NCI-H69 (cell line): Measurements from ENCODE around the gene NAXE.
"Not testable (repeated sequence)": the region's sequence is repeated elsewhere in the genome, so short reads cannot be mapped to it uniquely, and the experiment has no call there.

Experiments
- DNase-seq: peaks from one replicate; lab custom pipeline; 2025; lab: John Stamatoyannopoulos, UW

NAXE gene

DNA sequence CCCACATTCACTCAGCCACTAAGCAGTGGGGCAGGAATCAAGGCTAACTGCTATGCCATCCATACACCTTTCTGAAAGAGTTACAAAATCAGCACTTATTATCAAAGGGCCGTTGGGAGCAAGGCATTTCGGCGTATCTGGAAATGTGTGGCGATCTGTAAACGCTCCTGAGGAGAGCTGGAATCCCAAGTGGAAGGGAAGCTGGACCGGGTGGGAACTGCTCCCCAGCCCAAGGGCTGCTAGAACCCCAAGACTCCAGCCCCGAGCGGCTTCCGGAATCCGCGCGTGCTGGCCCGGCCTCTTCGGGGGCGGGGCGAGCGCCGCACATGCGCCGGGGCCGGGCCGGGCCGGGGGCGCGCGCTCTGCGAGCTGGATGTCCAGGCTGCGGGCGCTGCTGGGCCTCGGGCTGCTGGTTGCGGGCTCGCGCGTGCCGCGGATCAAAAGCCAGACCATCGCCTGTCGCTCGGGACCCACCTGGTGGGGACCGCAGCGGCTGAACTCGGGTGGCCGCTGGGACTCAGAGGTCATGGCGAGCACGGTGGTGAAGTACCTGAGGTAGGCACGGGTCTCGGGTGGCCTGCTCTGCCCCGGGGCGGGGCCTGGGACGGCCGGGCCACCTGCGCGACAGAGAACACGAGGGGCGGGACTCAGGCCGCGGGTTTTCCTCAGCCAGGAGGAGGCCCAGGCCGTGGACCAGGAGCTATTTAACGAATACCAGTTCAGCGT is at the start of gene NAXE:
TSS of gene NAXE (plus strand) at position 345 of the 726 bp plus-strand sequence. CDS start at position 374, 29 bp downstream.
- DNase-seq = peak; percentile 90

DNA sequence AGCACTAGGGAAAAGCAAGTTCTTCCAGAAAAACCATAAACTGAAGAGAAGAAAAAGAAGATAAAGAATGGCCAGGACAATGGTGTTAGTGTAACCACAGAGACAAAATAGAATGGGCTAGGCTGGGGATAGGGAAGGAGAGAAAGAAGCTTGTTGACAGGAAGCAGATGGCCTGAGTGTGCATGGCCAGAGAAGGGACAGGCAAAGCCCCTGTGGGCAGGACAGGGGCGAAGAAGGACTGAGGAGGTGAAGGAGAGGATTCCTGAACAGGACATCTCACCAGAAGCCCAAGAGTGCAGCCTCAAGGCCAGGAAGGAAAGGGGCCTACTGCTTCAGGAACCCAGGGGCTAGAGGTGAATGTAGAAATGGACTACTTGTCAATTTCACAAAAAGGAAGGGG is 48.5 kb upstream of the NAXE start:
- DNase-seq = no peak

DNA sequence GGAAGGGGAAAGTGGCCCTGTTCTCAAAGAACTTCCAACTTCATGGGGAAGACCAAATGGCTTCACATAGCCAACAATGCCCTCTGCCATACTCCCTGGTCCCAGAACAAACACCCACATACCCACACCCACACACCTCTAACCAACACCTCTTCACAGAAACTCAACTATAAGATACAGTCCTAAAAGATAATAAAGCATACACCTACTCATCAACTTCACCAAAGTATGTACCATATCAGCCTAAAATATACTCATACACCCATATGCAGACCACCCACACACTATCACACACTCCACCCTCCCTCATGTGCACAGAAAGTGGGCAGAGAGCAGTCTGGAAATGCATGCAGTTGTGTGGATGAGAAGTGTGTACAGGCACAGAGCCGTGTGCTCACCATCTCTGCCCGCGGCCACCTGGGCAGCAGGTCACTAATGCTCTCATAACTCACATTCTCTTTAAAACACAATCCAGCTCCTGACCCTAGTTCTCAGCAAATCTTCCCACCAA is 46.9 kb upstream of the NAXE start:
- no peak for DNase-seq

DNA sequence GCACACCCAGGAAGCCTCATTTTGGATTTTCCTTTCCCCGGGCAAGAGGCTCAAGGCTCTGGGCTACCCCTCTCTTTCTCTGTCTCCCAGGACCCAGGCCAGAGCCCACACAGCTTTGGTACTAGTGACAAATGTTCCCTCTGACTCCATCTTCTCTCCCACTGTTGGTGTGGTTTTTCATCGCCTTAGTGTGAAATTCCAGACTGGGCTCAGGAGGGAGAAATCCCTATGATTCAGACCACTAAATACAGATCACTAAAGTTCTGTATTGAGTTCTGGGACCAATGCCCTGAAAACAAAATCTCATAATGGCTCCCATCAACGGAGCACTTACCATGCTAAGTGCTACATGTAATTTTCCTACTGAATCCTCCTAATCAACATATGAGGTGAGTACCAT is 45.3 kb upstream of the NAXE start:
- no peak for DNase-seq

DNA sequence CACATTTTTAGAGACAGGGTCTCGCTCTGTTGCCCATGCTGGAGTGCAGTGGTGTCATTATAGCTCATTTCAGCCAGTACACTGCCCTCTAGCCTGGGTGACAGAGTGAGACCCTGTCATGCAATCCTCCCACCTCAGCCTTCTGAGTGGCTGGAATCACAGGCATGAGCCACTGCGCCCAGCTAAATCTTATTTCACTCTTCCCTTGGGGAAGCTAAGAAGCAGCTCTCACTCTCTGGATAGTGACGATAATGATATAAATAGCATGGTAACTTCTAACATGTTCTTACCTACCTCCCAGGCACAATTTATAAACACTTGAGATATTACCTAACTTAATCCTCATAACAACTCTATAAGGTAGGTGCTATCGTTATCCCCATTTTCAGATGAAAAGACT is 44.1 kb upstream of the NAXE start:
- DNase-seq = no peak

DNA sequence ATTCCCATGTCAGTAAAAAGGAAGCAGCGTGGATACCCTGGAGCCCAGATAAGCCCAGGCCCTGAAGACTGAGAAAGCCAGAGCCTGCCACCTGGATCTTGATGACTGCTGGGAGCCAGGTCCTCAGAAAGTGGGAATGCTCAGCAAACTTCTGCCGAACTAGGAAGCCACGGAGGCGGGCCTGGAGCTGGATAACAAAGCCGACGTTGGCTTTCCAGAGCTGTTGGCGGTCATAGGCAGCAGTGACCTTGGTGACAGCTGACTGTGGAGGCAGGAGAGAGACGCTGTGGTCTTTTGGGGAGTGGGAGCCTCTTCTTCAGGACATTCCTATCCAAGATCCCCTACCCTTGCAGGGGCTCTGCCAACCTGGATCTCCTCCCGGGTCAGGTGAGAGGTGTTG is 43.6 kb upstream of the NAXE start:
- DNase-seq = no peak

DNA sequence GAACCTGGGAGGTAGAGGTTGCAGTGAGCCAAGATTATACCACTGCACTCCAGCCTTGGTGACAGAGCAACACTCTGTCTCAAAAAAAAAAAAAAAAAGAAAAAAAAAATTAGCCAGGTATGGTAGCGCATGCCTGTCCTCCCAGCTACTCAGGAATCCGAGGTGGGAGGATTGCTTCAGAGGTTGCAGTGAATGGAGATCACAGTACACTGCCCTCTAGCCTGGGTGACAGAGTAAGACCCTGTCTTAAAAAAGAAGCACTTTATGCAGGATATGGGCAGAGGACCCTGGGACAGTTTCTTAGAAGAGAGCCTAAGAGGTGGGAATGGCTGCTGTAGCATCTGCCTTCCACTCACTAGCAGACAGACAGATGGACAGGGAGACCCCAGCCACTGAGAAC is 42.2 kb upstream of the NAXE start:
- no peak for DNase-seq

DNA sequence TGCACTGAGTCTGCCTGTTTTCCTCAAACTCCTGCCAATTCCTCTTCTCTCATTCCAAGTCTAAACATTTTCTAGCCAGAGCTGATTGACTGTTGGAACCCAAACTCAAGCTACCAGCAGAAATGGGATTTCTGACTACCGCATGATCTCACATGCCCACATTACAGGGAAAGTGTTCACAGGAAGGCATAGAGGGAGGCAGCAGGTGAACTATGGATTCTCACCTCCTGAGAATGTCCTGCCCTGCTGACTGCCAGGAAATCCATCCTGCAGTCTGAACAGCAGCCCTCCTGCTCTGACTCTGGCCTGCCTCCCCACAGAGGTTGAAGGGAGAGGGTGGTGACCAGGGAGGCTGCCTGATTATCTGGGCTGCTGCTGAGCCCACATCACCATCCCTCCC is 41.7 kb upstream of the NAXE start:
- no peak for DNase-seq

DNA sequence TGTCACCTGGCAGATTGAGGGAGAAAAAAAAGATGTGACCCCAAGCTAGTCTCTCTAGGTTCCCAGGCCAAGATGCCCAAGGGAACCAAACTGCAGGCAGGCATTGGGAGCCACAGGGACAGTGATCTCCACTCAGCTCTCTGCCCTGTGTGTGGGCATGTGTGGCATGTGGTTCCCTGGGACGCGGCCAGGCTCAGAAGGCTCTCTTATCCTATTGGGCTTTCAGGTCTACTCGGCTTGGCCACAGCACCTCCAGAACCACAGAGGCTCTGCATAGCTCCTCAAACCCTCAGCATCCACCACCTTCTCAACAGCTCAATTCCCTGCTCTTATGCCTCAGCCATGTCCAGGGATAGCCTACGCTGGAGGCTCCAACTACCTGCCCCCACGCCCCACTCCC is 41.2 kb upstream of the NAXE start:
- no peak for DNase-seq

DNA sequence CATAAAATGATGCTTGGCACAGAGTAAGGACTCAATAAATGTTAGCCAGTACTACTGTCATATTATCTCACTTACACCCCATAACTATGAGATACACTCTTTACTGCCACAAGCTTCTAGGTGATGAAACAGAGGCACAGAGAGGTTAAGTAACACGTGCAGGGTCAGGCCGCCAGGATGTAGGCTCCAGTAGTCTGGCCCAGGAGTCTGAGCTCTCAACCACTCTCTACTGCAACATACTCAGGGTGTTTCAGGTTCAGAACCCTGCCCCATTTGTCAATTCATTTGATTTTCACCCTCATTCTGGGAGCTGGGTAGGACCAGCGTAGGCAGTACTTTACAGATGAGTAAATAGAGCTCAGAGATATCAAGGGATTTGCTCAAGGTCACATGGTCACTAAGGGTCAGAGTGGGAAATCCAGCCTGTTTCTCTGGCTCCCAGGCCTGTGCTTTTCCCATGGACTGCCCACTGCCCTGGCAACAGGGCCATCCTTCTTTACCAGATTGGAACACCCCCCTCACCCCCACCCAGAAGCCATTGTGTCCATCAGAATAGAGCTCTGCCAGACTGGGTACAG is 40.4 kb upstream of the NAXE start:
- no peak for DNase-seq

DNA sequence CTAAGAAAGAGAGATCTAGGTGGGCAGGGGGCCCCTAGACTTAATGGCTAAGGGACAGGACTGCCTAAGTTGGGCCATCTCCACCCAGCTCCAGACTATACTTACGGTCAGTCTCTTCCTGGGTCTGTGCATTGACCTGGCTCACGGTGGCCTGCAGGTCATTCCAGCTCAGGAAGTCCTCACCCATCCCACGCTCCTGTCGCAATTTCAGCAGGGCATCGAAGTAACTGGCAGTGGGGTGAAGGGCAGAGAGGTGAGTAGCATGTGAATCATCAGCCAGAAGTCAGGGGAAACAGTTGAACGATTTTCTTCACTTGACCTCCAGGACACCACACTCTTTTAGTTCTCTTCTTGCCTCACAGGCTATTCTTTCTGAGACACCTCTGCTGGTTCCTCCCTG is 39.7 kb upstream of the NAXE start:
- no peak for DNase-seq

DNA sequence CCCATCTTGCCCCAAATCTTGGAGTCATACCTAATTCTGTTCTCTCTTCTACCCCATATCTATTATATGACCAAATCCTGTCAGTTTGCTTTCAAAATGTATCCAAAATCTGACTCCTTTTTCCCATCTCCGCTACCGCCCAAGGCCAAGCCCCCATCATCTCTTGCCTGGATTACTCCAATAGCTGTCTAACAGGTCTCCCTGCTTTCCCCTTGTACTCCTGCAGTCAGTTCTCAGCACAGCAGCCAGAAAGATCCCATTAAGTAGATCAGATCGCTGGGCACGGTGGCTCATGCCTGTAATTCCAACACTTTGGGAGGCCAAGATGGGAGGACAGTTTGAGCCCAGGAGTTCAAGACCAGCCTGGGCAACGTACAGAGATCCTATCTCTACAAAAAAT is 39.1 kb upstream of the NAXE start:
- no peak for DNase-seq

DNA sequence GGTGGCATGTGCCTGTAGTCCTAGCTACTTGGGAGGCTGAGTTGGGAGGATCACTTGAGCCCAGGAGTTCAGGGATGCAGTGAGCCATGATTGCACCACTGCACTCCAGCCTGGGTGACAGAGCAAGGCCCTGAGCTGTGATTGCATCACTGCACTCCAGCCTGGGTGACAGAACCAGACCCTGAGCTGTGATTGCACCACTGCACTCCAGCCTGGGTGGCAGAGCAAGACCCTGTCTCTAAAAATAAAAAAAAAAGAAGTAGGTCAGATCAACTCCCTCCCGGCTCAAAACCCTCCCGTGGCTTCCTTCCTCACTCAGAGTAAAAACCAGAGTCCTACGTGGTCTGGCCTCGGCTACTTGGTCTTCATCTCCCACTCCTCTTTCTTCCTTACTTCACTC is 38.6 kb upstream of the NAXE start:
- not testable (repeated sequence) for DNase-seq

DNA sequence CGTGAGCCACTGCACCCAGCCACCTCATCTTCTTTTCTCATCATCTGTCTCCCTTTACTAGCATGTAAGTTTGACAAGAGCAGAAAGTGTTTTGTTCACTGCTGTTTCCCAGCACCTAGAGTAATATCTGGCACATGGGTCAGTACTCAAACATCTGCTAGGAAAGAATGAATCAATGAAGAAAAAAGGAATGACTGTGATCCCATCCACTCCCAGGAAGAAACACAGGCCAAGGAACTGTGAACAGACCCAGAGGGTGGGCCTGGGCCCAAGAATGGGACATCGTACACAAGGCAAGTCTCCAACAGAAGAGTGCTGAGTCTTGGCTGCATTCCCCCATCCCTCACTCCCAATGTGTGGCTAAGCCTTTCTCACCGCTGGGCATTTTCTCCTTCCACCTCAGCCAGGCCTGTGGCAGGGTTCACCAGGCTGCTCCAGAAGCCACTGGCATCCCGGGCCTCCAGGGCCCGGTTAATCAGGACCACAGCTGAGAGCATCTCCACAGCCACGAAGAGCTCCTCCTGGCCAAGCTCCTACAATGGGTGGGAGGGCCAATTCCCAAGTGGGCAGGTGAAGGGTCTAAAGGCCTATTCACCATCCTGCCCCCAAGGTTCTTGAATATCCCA is 37.6 kb upstream of the NAXE start:
- no peak for DNase-seq

DNA sequence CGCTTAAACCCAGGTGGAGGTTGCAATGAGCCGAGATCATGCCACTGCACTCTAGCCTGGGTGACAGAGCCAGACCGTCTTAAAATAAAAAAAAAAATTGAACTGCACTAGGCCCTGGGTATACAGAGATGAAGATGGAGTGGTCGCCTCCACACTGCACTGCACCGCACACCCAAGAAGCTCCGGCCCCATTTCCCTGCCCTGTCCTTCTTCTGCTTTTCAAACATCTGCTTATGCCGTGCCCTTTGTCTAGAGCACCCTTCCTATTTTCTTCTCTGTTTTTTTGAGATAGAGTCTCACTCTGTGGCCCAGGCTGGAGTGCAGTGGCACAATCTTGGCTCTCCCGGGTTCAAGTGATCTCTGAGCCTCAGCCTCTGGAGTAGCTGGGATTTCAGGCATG is 36.6 kb upstream of the NAXE start:
- no peak for DNase-seq

DNA sequence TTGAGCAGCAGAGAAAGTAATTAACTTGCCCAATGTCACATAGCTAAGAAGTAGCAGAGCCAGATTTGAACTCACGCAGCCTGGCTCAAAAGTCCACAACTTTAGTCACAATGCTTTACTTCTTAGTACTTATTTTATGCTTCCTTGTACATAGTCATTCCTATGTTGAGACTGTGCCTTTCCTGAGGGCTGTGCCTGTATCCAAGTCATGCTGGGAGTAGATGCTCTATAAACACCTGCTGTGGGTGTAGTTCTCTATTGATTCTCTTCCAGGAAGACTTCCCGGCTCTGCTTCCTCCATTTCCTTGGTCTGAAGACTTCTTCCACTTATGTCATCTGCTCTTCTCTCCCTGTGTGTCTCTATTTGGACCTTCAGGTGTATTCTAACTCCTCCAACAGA is 35.9 kb upstream of the NAXE start:
- peak; percentile 12 for DNase-seq

DNA sequence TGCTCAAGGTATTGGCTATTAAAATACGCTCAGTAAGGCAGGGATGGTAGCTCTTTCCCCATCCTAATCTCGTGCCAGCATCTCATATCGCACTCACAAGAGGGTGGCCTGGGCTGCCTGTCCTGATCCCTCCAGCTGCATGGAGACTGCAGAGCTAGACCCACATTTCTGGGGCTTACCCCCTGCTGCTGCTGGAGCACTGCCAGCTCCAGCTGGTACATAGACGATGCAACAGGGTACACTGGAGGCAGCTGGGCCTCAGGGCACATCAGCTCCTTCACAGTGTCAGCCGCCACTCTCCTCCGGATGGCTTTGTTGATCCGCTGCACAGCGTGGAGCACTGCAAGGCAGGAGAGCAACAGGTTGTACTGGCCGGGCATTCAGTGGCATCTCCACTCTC is 35.2 kb upstream of the NAXE start:
- DNase-seq = peak; percentile 89

DNA sequence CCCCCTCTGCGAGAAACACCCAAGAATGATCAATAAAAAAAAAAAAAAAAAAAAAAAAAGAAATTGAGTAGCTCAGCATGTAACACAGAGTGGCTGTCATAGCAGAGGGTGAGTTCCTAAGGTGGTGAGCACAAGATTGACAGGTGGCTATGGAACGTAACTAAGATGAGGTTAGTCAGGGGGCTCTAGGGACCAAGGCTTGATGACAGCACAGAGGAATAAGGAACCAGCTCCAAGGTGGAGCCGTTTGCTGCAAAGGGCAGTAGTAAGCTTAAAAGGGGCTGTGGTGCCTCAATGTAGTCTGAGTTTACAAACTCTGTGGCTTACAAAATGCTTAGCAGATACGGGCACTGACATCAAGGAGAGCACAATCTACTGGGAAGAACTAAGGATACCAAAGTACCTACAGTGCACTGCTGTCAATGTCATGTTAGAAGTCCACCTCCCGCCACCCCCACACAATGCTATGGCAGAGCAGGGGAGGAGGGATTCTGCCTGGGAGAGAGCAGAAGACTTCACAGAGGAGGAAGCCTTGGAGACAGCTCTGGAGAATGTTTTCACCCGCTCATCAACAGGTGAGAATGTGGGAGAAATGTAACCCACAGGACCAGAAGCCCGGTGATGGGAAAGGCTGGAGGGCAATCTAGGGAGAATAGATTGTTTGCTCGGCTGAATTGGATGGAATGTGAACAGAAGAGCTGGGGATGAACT is 32.3 kb upstream of the NAXE start:
- DNase-seq = no peak

DNA sequence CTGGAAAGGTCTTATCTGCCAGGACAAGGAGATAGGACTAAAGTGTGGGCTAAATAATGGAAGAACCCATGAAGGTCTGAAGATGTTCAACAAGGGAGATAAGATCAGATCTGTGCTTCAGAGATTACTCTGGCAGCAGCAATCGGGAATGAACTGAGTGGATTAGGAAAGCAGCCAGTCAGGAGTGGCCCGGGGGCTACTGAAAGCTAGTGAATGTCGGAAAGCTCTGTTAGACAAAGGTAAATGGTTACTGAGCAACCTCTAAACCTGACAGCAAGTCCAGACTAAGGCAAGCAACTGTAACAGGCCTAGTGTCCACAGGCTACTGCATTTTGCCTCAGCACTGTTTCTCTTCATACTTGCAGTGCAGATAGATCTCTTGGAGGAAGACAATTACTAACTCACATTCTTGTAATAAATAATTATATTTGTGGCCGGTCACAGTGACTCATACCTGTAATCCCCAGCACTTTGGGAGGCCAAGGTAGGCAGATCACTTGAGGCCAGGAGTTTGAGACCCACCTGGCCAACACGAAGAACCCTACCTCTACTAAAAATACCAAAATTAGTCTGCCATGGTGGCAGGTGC is 31.7 kb upstream of the NAXE start:
- DNase-seq = no peak

DNA sequence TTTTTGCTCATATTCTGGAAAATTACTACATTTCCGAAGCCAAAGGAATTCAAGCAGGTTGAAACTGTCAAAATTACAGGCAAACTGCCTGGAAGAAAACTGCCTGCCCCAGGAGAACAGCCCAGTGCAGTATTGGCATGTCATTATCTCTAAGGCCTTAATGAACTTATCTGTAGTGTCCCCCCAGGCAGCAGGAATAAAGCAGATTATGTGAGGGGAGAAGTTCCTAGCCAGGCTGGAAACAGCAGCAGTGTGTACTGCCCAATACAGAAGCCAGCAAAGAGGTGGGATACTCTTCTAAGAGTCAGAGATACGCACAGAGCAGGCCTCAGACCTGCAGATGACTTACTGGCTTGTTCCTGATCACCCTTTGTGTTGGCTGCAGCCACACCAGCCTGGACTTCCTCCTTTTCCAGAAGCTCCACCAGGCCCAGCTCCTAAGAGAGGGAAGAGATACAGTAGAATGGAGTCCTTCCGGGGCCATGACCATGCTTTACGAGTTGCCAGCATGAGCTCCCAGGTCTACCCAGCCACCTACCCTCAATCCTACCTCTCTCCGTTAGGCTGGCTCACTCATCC is 30.9 kb upstream of the NAXE start:
- no peak for DNase-seq

DNA sequence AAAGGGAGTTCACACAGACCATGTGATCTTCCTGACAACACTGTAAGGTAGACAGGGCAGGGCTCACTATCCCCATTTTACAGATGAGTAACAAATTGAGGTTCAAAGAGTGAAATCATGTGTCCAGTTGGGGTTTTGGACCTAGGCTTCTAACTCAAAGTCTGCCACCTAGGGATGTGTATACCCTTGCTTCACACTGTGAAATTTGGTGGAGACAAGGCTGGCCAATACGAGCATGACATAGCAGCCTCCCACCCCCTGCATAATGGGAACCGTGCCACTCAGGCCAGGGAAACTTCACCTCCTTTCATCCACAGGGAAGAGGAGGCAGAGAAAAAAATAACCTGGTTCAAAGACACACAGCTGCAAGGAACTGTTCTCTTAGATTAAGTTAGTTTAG is 26.1 kb upstream of the NAXE start:
- DNase-seq = no peak

DNA sequence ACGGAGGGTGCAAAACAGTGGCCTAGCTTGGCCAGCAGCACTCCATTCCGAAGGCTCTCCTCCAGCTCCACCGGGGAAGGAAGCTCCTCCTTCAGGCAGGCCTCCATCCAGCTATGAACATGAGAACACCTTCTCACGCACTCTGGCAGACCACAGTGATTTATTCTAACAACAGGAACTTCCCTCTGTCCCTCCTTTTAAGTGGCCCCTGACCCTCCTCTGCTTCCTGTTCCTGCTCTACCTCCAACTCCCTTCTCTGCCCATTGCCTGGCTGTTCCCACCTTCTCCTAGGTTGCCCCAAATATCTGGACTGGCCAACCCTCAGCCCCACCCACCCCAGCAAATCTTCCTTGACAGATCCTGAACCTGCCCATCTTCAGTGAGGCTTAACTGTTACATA is 25.1 kb upstream of the NAXE start:
- DNase-seq = no peak
